HEK293 (cell line): ENCODE data around the gene MRPL48.

Experiments used
- CTCF ChIA-PET: fragments of 350-600 bp; formaldehyde crosslinking; extraction: SDS; loops from one replicate; lab custom pipeline; 2021; ENCODE audit warnings: antibody characterized with exemption; lab: Yijun Ruan, JAX
- POLR2A ChIA-PET: fragments of 300-600 bp; formaldehyde crosslinking; extraction: SDS; loops from one replicate; lab custom pipeline; 2020; ENCODE audit warnings: antibody characterized with exemption, inconsistent platforms; lab: Yijun Ruan, JAX
- H3K27ac ChIP-seq: fragments of 200-500 bp; sonication (Bioruptor generic); 2 replicates; pipeline ENCODE4 v1.5.1; 2014; ENCODE audit warnings: low read depth, low read length, control low read depth, inconsistent platforms; ENCODE audit errors: extremely low read depth
- H3K36me3 ChIP-seq, 2 experiments: fragments of 200-500 bp in 1 of 2; sonication (Bioruptor generic) in 1 of 2; 1 replicate in 1 of 2; 2 replicates in 1 of 2; pipeline ENCODE4 v1.5.1; 2014 to 2017; ENCODE audit warnings: inconsistent platforms in 2 of 2, low read length in 2 of 2; ENCODE audit not compliant: control insufficient read depth in 2 of 2, insufficient read depth in 1 of 2
- H3K4me1 ChIP-seq: fragments of 200-500 bp; sonication (Bioruptor generic); 2 replicates; pipeline ENCODE4 v1.5.1; 2014; ENCODE audit warnings: mild to moderate bottlenecking, low read length, inconsistent platforms; ENCODE audit not compliant: control insufficient read depth, insufficient read depth
- H3K4me3 ChIP-seq: 2 replicates; pipeline ENCODE4 v1.5.1; 2011; ENCODE audit warnings: low read depth, mild to moderate bottlenecking, control low read depth, low read length, moderate library complexity
- H3K9me3 ChIP-seq: fragments of 200-500 bp; sonication (Bioruptor generic); 2 replicates; pipeline ENCODE4 v1.5.1; 2014; ENCODE audit warnings: low read depth, low read length, inconsistent platforms; ENCODE audit not compliant: control insufficient read depth, insufficient read depth
- KLF10 ChIP-seq: fragments of 450-650 bp; IDR thresholded peaks from 2 replicates; pipeline ENCODE4 v1.5.1; 2018; ENCODE audit warnings: missing biosample characterization, mild to moderate bottlenecking, missing genetic modification characterization
- KLF16 ChIP-seq: fragments of 450-650 bp; formaldehyde crosslinking; IDR thresholded peaks from 2 replicates; pipeline ENCODE4 v1.5.1; 2017; ENCODE audit warnings: missing biosample characterization, missing genetic modification characterization
- ZBTB1 ChIP-seq: fragments of 450-650 bp; formaldehyde crosslinking; IDR thresholded peaks from 2 replicates; pipeline ENCODE4 v1.5.1; 2016; ENCODE audit warnings: missing biosample characterization, missing genetic modification characterization
- ZEB2 ChIP-seq: fragments of 450-650 bp; formaldehyde crosslinking; IDR thresholded peaks from 2 replicates; pipeline ENCODE4 v1.5.1; 2016; ENCODE audit warnings: missing biosample characterization, missing genetic modification characterization
- ZFP69B ChIP-seq: fragments of 450-650 bp; formaldehyde crosslinking; IDR thresholded peaks from 2 replicates; pipeline ENCODE4 v1.5.1; 2016; ENCODE audit warnings: missing biosample characterization, missing genetic modification characterization
- ZNF423 ChIP-seq: fragments of 450-650 bp; formaldehyde crosslinking; IDR thresholded peaks from 2 replicates; pipeline ENCODE4 v1.5.1; 2016; ENCODE audit warnings: missing biosample characterization, missing genetic modification characterization
- ZNF501 ChIP-seq: fragments of 450-650 bp; formaldehyde crosslinking; IDR thresholded peaks from 2 replicates; pipeline ENCODE4 v1.5.1; 2016; ENCODE audit warnings: missing biosample characterization, missing genetic modification characterization
- ZNF610 ChIP-seq: fragments of 450-650 bp; formaldehyde crosslinking; IDR thresholded peaks from 2 replicates; pipeline ENCODE4 v1.5.1; 2016; ENCODE audit warnings: missing biosample characterization, missing genetic modification characterization, borderline replicate concordance
- TF ChIP-seq, protein P1 (sequence below): fragments of 450-650 bp; formaldehyde crosslinking; IDR thresholded peaks from 2 replicates; pipeline ENCODE4 v1.5.1; 2016; ENCODE audit warnings: missing biosample characterization, missing genetic modification characterization
- TF ChIP-seq, protein P2 (sequence below): fragments of 450-650 bp; IDR thresholded peaks from 2 replicates; pipeline ENCODE4 v1.5.1; 2018; ENCODE audit warnings: missing biosample characterization, missing genetic modification characterization
- TF ChIP-seq, protein P3 (sequence below): fragments of 450-650 bp; formaldehyde crosslinking; IDR thresholded peaks from 2 replicates; pipeline ENCODE4 v1.5.1; 2016; ENCODE audit warnings: missing biosample characterization, missing genetic modification characterization
- TF ChIP-seq, protein P4 (sequence below): fragments of 450-650 bp; formaldehyde crosslinking; IDR thresholded peaks from 2 replicates; pipeline ENCODE4 v1.5.1; 2016; ENCODE audit warnings: missing biosample characterization, missing genetic modification characterization
- TF ChIP-seq, protein P5 (sequence below): fragments of 450-650 bp; formaldehyde crosslinking; IDR thresholded peaks from 2 replicates; pipeline ENCODE4 v1.5.1; 2016; ENCODE audit warnings: missing biosample characterization, missing genetic modification characterization, borderline replicate concordance
- TF ChIP-seq, protein P6 (sequence below): IDR thresholded peaks from 2 replicates; pipeline ENCODE4 v1.6.1; 2011; ENCODE audit warnings: mild to moderate bottlenecking, low read depth, low read length, borderline replicate concordance
- TF ChIP-seq, protein P7 (sequence below): sonication (generic); formaldehyde crosslinking; IDR thresholded peaks from 2 replicates; pipeline ENCODE4 v1.8.1; 2022; ENCODE audit warnings: mild to moderate bottlenecking, moderate library complexity, missing genetic modification reagents
- TF ChIP-seq, protein P8 (sequence below): fragments of 450-650 bp; formaldehyde crosslinking; conservative IDR thresholded peaks from 2 replicates; pipeline ENCODE4 v1.5.1; 2016; ENCODE audit warnings: low read depth, missing biosample characterization, missing genetic modification characterization

Gene MRPL48

DNA sequence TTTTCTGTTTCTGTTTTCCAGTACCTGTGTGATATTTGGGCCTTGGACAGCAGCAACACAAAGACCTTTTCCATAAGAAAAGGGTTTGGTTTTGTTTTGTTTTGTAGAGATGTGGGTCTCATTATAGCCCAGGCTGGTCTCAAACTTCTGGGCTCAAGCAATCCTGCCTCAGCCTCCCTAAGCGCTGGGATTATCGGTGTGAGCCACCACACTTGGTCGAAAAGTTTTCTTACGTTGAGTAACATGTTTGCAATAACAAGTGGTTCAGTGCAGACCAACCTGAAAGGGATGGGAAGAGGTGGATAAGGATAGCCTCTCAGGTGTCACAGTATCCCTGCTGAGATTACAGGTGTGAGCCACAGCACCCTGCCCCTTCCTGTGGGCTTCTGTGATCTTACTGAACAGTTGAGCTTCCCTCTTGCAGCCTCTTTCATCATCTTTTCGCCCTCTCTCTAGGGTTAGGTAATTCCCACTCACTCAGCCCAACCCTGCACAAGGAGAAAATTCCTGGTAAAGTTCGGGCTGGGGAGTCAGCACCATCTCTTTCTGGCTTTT, 3.5 kb upstream of the MRPL48 start (continued):
- TF ChIP-seq, protein P1, sequence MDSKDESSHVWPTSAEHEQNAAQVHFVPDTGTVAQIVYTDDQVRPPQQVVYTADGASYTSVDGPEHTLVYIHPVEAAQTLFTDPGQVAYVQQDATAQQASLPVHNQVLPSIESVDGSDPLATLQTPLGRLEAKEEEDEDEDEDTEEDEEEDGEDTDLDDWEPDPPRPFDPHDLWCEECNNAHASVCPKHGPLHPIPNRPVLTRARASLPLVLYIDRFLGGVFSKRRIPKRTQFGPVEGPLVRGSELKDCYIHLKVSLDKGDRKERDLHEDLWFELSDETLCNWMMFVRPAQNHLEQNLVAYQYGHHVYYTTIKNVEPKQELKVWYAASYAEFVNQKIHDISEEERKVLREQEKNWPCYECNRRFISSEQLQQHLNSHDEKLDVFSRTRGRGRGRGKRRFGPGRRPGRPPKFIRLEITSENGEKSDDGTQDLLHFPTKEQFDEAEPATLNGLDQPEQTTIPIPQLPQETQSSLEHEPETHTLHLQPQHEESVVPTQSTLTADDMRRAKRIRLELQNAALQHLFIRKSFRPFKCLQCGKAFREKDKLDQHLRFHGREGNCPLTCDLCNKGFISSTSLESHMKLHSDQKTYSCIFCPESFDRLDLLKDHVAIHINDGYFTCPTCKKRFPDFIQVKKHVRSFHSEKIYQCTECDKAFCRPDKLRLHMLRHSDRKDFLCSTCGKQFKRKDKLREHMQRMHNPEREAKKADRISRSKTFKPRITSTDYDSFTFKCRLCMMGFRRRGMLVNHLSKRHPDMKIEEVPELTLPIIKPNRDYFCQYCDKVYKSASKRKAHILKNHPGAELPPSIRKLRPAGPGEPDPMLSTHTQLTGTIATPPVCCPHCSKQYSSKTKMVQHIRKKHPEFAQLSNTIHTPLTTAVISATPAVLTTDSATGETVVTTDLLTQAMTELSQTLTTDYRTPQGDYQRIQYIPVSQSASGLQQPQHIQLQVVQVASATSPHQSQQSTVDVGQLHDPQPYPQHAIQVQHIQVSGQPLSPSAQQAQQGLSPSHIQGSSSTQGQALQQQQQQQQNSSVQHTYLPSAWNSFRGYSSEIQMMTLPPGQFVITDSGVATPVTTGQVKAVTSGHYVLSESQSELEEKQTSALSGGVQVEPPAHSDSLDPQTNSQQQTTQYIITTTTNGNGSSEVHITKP (tag by site-specific recombination), result peak; percentile 46; the same call in 1 of the 2 replicates
- TF ChIP-seq, all 188 proteins: peak for 13

DNA sequence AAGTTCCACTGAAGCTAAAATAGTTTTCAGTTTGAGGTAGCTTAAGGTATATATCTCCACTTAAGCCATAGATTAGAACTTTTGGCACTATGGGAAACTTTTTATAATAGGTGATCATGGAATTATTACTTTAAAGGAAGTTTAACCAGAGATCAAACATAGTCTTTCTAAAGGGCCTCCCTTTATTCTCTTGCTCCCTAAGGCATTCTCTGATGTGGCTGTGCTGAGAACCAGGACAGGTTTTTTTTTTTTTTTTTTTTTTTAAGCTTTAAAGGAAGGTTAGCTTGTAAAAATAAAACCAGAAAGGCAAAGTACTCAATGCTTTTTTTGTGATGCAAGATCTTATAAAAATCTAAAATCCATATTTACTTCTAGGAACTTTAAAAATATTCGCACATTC, 2.9 kb upstream of the MRPL48 start:
- H3K4me3 ChIP-seq, result no peak overlapping the region
- ChIA-PET POLR2A (interaction anchor here (0.7 to 1.2 kb wide), 2 partner anchors 24 to 1775 kb away, joined by 3 to 4 read pairs; partner anchors contain the start of gene RAB6A), CTCF (interaction anchor here (0.8 to 1.3 kb wide), 2 partner anchors 159 to 195 kb away, joined by 3 read pairs; no protein-coding TSS in a partner anchor)
- H3K27ac ChIP-seq, result no peak overlapping the region
- no peaks in the 10 kb centered on the region for H3K36me3 ChIP-seq
- H3K4me1 ChIP-seq, result no peaks in the 10 kb centered on the region
- H3K9me3 ChIP-seq, result no peaks in the 10 kb centered on the region
- TF ChIP-seq ZNF610 (tag by site-specific recombination), result no peak
- TF ChIP-seq ZFP69B (tag by site-specific recombination), result no peak
- TF ChIP-seq KLF10 (tag by site-specific recombination), result no peak
- TF ChIP-seq, protein P2, sequence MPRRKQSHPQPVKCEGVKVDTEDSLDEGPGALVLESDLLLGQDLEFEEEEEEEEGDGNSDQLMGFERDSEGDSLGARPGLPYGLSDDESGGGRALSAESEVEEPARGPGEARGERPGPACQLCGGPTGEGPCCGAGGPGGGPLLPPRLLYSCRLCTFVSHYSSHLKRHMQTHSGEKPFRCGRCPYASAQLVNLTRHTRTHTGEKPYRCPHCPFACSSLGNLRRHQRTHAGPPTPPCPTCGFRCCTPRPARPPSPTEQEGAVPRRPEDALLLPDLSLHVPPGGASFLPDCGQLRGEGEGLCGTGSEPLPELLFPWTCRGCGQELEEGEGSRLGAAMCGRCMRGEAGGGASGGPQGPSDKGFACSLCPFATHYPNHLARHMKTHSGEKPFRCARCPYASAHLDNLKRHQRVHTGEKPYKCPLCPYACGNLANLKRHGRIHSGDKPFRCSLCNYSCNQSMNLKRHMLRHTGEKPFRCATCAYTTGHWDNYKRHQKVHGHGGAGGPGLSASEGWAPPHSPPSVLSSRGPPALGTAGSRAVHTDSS (tag by site-specific recombination), result no peak
- TF ChIP-seq, protein P3, sequence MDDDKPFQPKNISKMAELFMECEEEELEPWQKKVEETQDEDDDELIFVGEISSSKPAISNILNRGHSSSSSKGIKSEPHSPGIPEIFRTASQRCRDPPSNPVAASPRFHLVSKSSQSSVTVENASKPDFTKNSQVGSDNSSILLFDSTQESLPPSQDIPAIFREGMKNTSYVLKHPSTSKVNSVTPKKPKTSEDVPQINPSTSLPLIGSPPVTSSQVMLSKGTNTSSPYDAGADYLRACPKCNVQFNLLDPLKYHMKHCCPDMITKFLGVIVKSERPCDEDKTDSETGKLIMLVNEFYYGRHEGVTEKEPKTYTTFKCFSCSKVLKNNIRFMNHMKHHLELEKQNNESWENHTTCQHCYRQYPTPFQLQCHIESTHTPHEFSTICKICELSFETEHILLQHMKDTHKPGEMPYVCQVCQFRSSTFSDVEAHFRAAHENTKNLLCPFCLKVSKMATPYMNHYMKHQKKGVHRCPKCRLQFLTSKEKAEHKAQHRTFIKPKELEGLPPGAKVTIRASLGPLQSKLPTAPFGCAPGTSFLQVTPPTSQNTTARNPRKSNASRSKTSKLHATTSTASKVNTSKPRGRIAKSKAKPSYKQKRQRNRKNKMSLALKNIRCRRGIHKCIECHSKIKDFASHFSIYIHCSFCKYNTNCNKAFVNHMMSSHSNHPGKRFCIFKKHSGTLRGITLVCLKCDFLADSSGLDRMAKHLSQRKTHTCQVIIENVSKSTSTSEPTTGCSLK (tag by site-specific recombination), result no peak
- TF ChIP-seq, protein P4, sequence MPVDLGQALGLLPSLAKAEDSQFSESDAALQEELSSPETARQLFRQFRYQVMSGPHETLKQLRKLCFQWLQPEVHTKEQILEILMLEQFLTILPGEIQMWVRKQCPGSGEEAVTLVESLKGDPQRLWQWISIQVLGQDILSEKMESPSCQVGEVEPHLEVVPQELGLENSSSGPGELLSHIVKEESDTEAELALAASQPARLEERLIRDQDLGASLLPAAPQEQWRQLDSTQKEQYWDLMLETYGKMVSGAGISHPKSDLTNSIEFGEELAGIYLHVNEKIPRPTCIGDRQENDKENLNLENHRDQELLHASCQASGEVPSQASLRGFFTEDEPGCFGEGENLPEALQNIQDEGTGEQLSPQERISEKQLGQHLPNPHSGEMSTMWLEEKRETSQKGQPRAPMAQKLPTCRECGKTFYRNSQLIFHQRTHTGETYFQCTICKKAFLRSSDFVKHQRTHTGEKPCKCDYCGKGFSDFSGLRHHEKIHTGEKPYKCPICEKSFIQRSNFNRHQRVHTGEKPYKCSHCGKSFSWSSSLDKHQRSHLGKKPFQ (tag by site-specific recombination), result no peak
- no peak for TF ChIP-seq ZEB2
- TF ChIP-seq ZNF423 (tag by site-specific recombination), result no peak
- TF ChIP-seq, protein P5, sequence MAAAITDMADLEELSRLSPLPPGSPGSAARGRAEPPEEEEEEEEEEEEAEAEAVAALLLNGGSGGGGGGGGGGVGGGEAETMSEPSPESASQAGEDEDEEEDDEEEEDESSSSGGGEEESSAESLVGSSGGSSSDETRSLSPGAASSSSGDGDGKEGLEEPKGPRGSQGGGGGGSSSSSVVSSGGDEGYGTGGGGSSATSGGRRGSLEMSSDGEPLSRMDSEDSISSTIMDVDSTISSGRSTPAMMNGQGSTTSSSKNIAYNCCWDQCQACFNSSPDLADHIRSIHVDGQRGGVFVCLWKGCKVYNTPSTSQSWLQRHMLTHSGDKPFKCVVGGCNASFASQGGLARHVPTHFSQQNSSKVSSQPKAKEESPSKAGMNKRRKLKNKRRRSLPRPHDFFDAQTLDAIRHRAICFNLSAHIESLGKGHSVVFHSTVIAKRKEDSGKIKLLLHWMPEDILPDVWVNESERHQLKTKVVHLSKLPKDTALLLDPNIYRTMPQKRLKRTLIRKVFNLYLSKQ, result no peak
- no peak for TF ChIP-seq ZBTB1 (tag by site-specific recombination)
- TF ChIP-seq, protein P6, sequence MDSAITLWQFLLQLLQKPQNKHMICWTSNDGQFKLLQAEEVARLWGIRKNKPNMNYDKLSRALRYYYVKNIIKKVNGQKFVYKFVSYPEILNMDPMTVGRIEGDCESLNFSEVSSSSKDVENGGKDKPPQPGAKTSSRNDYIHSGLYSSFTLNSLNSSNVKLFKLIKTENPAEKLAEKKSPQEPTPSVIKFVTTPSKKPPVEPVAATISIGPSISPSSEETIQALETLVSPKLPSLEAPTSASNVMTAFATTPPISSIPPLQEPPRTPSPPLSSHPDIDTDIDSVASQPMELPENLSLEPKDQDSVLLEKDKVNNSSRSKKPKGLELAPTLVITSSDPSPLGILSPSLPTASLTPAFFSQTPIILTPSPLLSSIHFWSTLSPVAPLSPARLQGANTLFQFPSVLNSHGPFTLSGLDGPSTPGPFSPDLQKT, result no peak
- TF ChIP-seq, protein P7, sequence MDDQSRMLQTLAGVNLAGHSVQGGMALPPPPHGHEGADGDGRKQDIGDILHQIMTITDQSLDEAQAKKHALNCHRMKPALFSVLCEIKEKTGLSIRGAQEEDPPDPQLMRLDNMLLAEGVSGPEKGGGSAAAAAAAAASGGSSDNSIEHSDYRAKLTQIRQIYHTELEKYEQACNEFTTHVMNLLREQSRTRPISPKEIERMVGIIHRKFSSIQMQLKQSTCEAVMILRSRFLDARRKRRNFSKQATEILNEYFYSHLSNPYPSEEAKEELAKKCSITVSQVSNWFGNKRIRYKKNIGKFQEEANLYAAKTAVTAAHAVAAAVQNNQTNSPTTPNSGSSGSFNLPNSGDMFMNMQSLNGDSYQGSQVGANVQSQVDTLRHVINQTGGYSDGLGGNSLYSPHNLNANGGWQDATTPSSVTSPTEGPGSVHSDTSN (CRISPR knock-in tag), result no peak
- TF ChIP-seq, protein P8, sequence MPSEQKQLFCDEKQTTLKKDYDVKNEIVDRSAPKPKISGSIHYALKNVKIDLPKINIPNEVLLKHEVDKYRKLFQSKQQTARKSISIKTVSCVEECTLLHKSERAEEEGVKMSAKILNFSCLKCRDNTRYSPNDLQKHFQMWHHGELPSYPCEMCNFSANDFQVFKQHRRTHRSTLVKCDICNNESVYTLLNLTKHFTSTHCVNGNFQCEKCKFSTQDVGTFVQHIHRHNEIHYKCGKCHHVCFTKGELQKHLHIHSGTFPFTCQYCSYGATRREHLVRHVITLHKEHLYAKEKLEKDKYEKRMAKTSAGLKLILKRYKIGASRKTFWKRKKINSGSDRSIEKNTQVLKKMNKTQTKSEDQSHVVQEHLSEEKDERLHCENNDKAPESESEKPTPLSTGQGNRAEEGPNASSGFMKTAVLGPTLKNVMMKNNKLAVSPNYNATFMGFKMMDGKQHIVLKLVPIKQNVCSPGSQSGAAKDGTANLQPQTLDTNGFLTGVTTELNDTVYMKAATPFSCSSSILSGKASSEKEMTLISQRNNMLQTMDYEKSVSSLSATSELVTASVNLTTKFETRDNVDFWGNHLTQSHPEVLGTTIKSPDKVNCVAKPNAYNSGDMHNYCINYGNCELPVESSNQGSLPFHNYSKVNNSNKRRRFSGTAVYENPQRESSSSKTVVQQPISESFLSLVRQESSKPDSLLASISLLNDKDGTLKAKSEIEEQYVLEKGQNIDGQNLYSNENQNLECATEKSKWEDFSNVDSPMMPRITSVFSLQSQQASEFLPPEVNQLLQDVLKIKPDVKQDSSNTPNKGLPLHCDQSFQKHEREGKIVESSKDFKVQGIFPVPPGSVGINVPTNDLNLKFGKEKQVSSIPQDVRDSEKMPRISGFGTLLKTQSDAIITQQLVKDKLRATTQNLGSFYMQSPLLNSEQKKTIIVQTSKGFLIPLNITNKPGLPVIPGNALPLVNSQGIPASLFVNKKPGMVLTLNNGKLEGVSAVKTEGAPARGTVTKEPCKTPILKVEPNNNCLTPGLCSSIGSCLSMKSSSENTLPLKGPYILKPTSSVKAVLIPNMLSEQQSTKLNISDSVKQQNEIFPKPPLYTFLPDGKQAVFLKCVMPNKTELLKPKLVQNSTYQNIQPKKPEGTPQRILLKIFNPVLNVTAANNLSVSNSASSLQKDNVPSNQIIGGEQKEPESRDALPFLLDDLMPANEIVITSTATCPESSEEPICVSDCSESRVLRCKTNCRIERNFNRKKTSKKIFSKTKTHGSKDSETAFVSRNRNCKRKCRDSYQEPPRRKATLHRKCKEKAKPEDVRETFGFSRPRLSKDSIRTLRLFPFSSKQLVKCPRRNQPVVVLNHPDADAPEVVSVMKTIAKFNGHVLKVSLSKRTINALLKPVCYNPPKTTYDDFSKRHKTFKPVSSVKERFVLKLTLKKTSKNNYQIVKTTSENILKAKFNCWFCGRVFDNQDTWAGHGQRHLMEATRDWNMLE (tag by site-specific recombination), result no peak
- no peak for TF ChIP-seq KLF16 (tag by site-specific recombination)
- no peak for TF ChIP-seq ZNF501 (tag by site-specific recombination)
